Endothelial cell of umbilical vein (primary cell): ENCODE measurements around the gene CBFA2T3.

ENCODE experiments used
- JUN ChIP-seq: IDR thresholded peaks from 2 replicates; pipeline ENCODE4 v1.6.1; 2011; ENCODE audit warnings: borderline replicate concordance, low read depth; ENCODE audit not compliant: insufficient read length, insufficient read depth
- MYC ChIP-seq: IDR thresholded peaks from one replicate; pipeline ENCODE4 v1.6.1; 2011; ENCODE audit warnings: mild to moderate bottlenecking, low read depth, low read length
- POLR2A ChIP-seq: IDR thresholded peaks from 2 replicates; pipeline ENCODE4 v1.6.1; 2012; ENCODE audit warnings: low read depth, mild to moderate bottlenecking, control low read depth, low read length
- POLR2AphosphoS5 ChIP-seq: IDR thresholded peaks from 2 replicates; pipeline ENCODE4 v1.6.1; 2012; ENCODE audit warnings: low read depth, mild to moderate bottlenecking, control low read depth, low read length, moderate library complexity; ENCODE audit not compliant: insufficient read depth
- TF ChIP-seq, protein P1 (sequence below), 2 donors: IDR thresholded peaks; 1 replicate in 1 of 2; 2 replicates in 1 of 2; pipeline ENCODE4 v1.5.1; 2011; ENCODE audit warnings: low read length in 2 of 2, mild to moderate bottlenecking in 2 of 2, moderate library complexity in 2 of 2, control low read depth in 1 of 2, inconsistent platforms in 1 of 2, low read depth in 1 of 2; ENCODE audit not compliant: insufficient read depth in 1 of 2; ENCODE audit errors: extremely low read depth in 1 of 2

DNA sequence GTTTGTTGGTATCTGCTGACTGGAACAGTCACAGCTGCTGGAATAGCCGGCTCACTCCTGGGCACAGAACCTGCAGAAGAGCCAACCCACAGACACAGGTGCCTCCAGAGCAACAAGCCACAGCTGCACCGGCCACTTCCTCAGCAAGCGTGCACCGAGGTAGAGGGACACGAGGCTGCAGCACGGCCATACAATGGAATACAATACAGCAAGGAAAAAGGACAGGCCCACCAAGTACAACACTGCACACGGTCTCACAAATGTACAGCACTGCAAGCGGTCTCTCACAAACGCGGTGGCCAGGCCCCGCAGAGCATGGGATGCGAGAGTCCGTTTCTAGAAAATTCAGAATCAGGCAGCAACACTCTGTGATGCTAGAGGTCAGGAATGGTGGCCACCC, 63.1 kb downstream of the CBFA2T3 start:
- no peak for TF ChIP-seq POLR2A
- TF ChIP-seq POLR2AphosphoS5: no peak
- TF ChIP-seq, protein P1, sequence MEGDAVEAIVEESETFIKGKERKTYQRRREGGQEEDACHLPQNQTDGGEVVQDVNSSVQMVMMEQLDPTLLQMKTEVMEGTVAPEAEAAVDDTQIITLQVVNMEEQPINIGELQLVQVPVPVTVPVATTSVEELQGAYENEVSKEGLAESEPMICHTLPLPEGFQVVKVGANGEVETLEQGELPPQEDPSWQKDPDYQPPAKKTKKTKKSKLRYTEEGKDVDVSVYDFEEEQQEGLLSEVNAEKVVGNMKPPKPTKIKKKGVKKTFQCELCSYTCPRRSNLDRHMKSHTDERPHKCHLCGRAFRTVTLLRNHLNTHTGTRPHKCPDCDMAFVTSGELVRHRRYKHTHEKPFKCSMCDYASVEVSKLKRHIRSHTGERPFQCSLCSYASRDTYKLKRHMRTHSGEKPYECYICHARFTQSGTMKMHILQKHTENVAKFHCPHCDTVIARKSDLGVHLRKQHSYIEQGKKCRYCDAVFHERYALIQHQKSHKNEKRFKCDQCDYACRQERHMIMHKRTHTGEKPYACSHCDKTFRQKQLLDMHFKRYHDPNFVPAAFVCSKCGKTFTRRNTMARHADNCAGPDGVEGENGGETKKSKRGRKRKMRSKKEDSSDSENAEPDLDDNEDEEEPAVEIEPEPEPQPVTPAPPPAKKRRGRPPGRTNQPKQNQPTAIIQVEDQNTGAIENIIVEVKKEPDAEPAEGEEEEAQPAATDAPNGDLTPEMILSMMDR (IDR thresholded peaks at IDR 0.05; ENCODE audit: extremely low read depth in 1 of 2, insufficient read depth in 1 of 2, low read depth in 1 of 2, low read length in 2 of 2): no peak
- no peak for TF ChIP-seq MYC
- TF ChIP-seq JUN: no peak
